A549 (cell line): ENCODE results near the gene KHNYN. TPM values are rescaled to one million over a fixed set of nuclear protein-coding genes. Genes with fewer than 3 reads are reported as not detected.
A peak's percentile ranks its signal among the peaks of the same experiment; 100 is the strongest.

ENCODE experiments used
- ATAC-seq, 2 experiments: fragments of 200-7000 bp in 1 of 2; fragments of >200 bp in 1 of 2; cut with Nextera tagmentation in 1 of 2; cut with Tn5 transposase in 1 of 2; 3 replicates each; pipeline versions ENCODE4 v1.8.0 to v1.9.1; 2018 to 2020; ENCODE audit warnings: mild to moderate bottlenecking in 1 of 2, moderate library complexity in 1 of 2
- CTCF ChIA-PET: fragments of 300-600 bp; sonication (Branson Sonifier 250); formaldehyde crosslinking; extraction: SDS; loops from one replicate; lab custom pipeline; 2021; ENCODE audit warnings: antibody characterized with exemption, inconsistent platforms; lab: Yijun Ruan, JAX
- POLR2A ChIA-PET: fragments of 350-600 bp; formaldehyde crosslinking; extraction: SDS; loops from one replicate; lab custom pipeline; 2021; ENCODE audit warnings: antibody characterized with exemption, inconsistent platforms; lab: Yijun Ruan, JAX
- DNase-seq, 2 experiments: peaks; one replicate each; pipeline versions ENCODE4 v3.0.0 to v3.0.0-alpha.2; 2011 to 2016; ENCODE audit warnings: low read depth in 1 of 2, low spot score in 1 of 2
- FAIRE-seq: peaks from 2 replicates; lab custom pipeline; 2011; peaks lifted over from hg19 to GRCh38; lab: Jason Lieb, UNC
- H3K27ac ChIP-seq, 2 experiments: fragments of >200 bp; sonication (Bioruptor Twin); formaldehyde crosslinking; 3 replicates each; pipeline ENCODE4 v1.5.1; 2016 to 2017
- H3K4me1 ChIP-seq: fragments of >200 bp; sonication (Bioruptor Twin); formaldehyde crosslinking; 3 replicates; pipeline ENCODE4 v1.6.1; 2016
- H3K4me2 ChIP-seq: fragments of >200 bp; sonication (Bioruptor Twin); formaldehyde crosslinking; 3 replicates; pipeline ENCODE4 v1.6.1; 2016
- H3K4me3 ChIP-seq: fragments of >200 bp; sonication (Bioruptor Twin); formaldehyde crosslinking; 3 replicates; pipeline ENCODE4 v1.5.1; 2016
- H3K9me3 ChIP-seq: fragments of >200 bp; sonication (Bioruptor Twin); formaldehyde crosslinking; 3 replicates; pipeline ENCODE4 v1.6.1; 2016
- BCL3 ChIP-seq: fragments of >200 bp; sonication (Bioruptor Twin); formaldehyde crosslinking; IDR thresholded peaks from 3 replicates; pipeline ENCODE4 v1.6.1; 2016
- BHLHE40 ChIP-seq: IDR thresholded peaks from 2 replicates; pipeline ENCODE4 v1.6.1; 2012; ENCODE audit warnings: low read depth, low read length, inconsistent platforms
- CEBPB ChIP-seq, 2 experiments: fragments of >200 bp in 1 of 2; sonication (Bioruptor Twin) in 1 of 2; formaldehyde crosslinking in 1 of 2; IDR thresholded peaks; 2 replicates each; pipeline ENCODE4 v1.6.1; 2012 to 2016
- CHD4 ChIP-seq: fragments of 200-600 bp; sonication (generic); IDR thresholded peaks from 2 replicates; pipeline ENCODE4 v1.6.1; 2016; ENCODE audit warnings: antibody characterized with exemption, mild to moderate bottlenecking, borderline replicate concordance
- CTCF ChIP-seq: fragments of >200 bp; sonication (Bioruptor Twin); formaldehyde crosslinking; IDR thresholded peaks from 3 replicates; pipeline ENCODE4 v1.5.1; 2016
- ELK1 ChIP-seq: fragments of 150-350 bp; IDR thresholded peaks from 2 replicates; pipeline ENCODE4 v1.6.1; 2014; ENCODE audit warnings: low read depth, mild to moderate bottlenecking, low read length
- ESRRA ChIP-seq: fragments of 150-350 bp; IDR thresholded peaks from 2 replicates; pipeline ENCODE4 v1.6.1; 2014; ENCODE audit warnings: mild to moderate bottlenecking, low read length, borderline replicate concordance
- FOXS1 ChIP-seq: fragments of 250-450 bp; sonication (Bioruptor Pico); IDR thresholded peaks from 2 replicates; pipeline ENCODE4 v1.5.0; 2020; ENCODE audit warnings: mild to moderate bottlenecking, moderate library complexity
- HDAC2 ChIP-seq: fragments of 200-600 bp; sonication (generic); IDR thresholded peaks from 2 replicates; pipeline ENCODE4 v1.6.1; 2016
- HMGXB4 ChIP-seq: fragments of 250-450 bp; sonication (Bioruptor Pico); IDR thresholded peaks from 2 replicates; pipeline ENCODE4 v1.5.0; 2021; ENCODE audit warnings: mild to moderate bottlenecking, moderate library complexity, borderline replicate concordance
- HOXA7 ChIP-seq: fragments of 250-450 bp; sonication (Bioruptor Pico); IDR thresholded peaks from 2 replicates; pipeline ENCODE4 v1.5.0; 2020; ENCODE audit warnings: mild to moderate bottlenecking, moderate library complexity
- KDM5A ChIP-seq: fragments of 200-600 bp; sonication (generic); IDR thresholded peaks from 2 replicates; pipeline ENCODE4 v1.6.1; 2016; ENCODE audit warnings: antibody characterized with exemption, mild to moderate bottlenecking
- MAFK ChIP-seq: fragments of 450-650 bp; IDR thresholded peaks from 2 replicates; pipeline ENCODE4 v1.6.1; 2014; ENCODE audit not compliant: partially characterized antibody
- MYC ChIP-seq: IDR thresholded peaks from 2 replicates; pipeline ENCODE4 v1.6.1; 2012; ENCODE audit warnings: mild to moderate bottlenecking, inconsistent platforms, low read length, improper control_type of control experiment, borderline replicate concordance
- NPAS2 ChIP-seq: fragments of 250-450 bp; sonication (Bioruptor Pico); IDR thresholded peaks from 2 replicates; pipeline ENCODE4 v1.8.0; 2022; ENCODE audit warnings: mild to moderate bottlenecking, moderate library complexity, borderline replicate concordance
- PHF8 ChIP-seq: fragments of 200-600 bp; sonication (generic); IDR thresholded peaks from 2 replicates; pipeline ENCODE4 v1.6.1; 2016; ENCODE audit warnings: low read depth, mild to moderate bottlenecking, antibody characterized with exemption, moderate library complexity, borderline replicate concordance
- RARB ChIP-seq: fragments of 250-450 bp; sonication (Bioruptor Pico); IDR thresholded peaks from 2 replicates; pipeline ENCODE4 v1.8.0; 2021; ENCODE audit warnings: mild to moderate bottlenecking, moderate library complexity
- REST ChIP-seq: fragments of 200-600 bp; sonication (generic); IDR thresholded peaks from 2 replicates; pipeline ENCODE4 v1.6.1; 2016; ENCODE audit warnings: antibody characterized with exemption, mild to moderate bottlenecking, moderate library complexity
- TFCP2L1 ChIP-seq: fragments of 250-450 bp; sonication (Bioruptor Pico); IDR thresholded peaks from 2 replicates; pipeline ENCODE4 v1.5.0; 2021; ENCODE audit warnings: mild to moderate bottlenecking
- ZFP36 ChIP-seq: fragments of 450-650 bp; IDR thresholded peaks from 2 replicates; pipeline ENCODE4 v1.6.1; 2014; ENCODE audit warnings: borderline replicate concordance; ENCODE audit not compliant: partially characterized antibody
- WGBS: methylation state at CpG from one replicate; pipeline ENCODE4 v1.1.6; 2017; ENCODE audit errors: missing lambda C conversion rate; 5-methylcytosine and 5-hydroxymethylcytosine counted together
- polyA plus RNA-seq, 4 experiments: library from polyadenylated mRNA; depleted of rRNA in 3 of 4; stranded (reverse); fragments of >200 nt; fragmentation: RNase III in 1 of 4; extraction: RNeasy Plus Mini Kit Qiagen cat#74134 plus additional on column Dnase treatment in 1 of 4; gene quantifications; 2 replicates in 3 of 4; 3 replicates in 1 of 4; pipeline ENCODE4 v1.2.3, GENCODE V29; 2011 to 2017

KHNYN gene
- polyA plus RNA-seq, 2 of the 4 experiments (the other 2 are of a cell fraction): 19.0 to 26.4 TPM

GRCh38 chr14:24440606-24441399 lies 11.0 kb downstream of the KHNYN start:
- no peak for TF ChIP-seq RARB (CRISPR knock-in tag)
- no peak for TF ChIP-seq KDM5A
- TF ChIP-seq HOXA7 (CRISPR knock-in tag): no peak
- TF ChIP-seq MYC: no peak
- no peak for TF ChIP-seq FOXS1
- no peak for TF ChIP-seq ZFP36
- TF ChIP-seq ELK1: no peak
- TF ChIP-seq CTCF: no peak
- no peak for TF ChIP-seq HDAC2
- no peak for TF ChIP-seq NPAS2 (CRISPR knock-in tag)
- TF ChIP-seq HMGXB4 (CRISPR knock-in tag): no peak
- TF ChIP-seq ESRRA: no peak
- no peak for TF ChIP-seq MAFK
- TF ChIP-seq CHD4: no peak
- TF ChIP-seq REST: no peak
- TF ChIP-seq TFCP2L1 (CRISPR knock-in tag): no peak
- TF ChIP-seq BCL3: no peak
- TF ChIP-seq BHLHE40: no peak
- TF ChIP-seq CEBPB (IDR thresholded peaks at IDR 0.05): no peak
- TF ChIP-seq PHF8: no peak
- peak overlapping the region; percentile 84 for H3K4me2 ChIP-seq
- H3K4me3 ChIP-seq: no peak overlapping the region
- ChIA-PET POLR2A (interaction anchor here (0.9 kb wide), 1 partner anchor 170 kb away, joined by 3 read pairs; the partner anchor contains the start of gene RABGGTA), CTCF (interaction anchor here (1.0 to 4.9 kb wide), 7 partner anchors 9 to 133 kb away, joined by 3 to 41 read pairs (median 4); partner anchors contain the start of genes ADCY4 and CIDEB)
- ATAC-seq (no peak), DNase-seq (no peak), FAIRE-seq (no peak)
- no peaks in the 10 kb centered on the region for H3K9me3 ChIP-seq
- peaks cover 6% of the 10 kb centered on the region for H3K4me1 ChIP-seq
- 93% methylated on average over 7 of the region's 8 CpGs for WGBS
- peak overlapping the region in 1 of 2 experiments; percentile 98; a peak in 2 of 6 replicates for H3K27ac ChIP-seq
